ENCODE results near the gene ZC3HAV1. TPM values are rescaled to one million over a fixed set of nuclear protein-coding genes. Genes with fewer than 3 reads are reported as not detected.

The ZC3HAV1 gene
- total and polyA plus RNA-seq, 9 of the 15 experiments (the other 6 are each of a cell fraction or from before 2014, with no cell fraction given) = 11.9 to 40.5 (median 23.9) TPM

GRCh38 chr7:139109983-139110411 lies 477 bp upstream of the ZC3HAV1 start:
- H3K4me2 ChIP-seq (ENCODE audit: insufficient read depth, low read length) = peak overlapping the region; percentile 95
- H3K27me3 ChIP-seq (ENCODE audit: control insufficient read depth in 2 of 2, insufficient read depth in 2 of 2, low read length in 2 of 2) = no peaks in the 10 kb centered on the region
- peak overlapping the region; percentile 85 to 97 for H3K9ac ChIP-seq (ENCODE audit: insufficient read depth in 1 of 2, low read depth in 2 of 2, low read length in 2 of 2)
- intact Hi-C loops (cut with micrococcal nuclease) = loop anchor here (2.0 to 5.0 kb wide), 4 partner anchors 15 to 231 kb away; partner anchors contain the start of genes FMC1 and UBN2
- BruUV-seq (replicated peaks) = no TSS peak
- CTCF ChIA-PET (ENCODE audit: low intra/inter-chr PET ratio) = no interaction called here
- ATAC-seq = no peak
- H3K79me2 ChIP-seq (ENCODE audit: control insufficient read depth, insufficient read depth, low read length) = peaks cover 42% of the 10 kb centered on the region
- in situ Hi-C loops (cut with MboI) = no loop called here
- DNase-seq (ENCODE audit: extremely low read depth in 1 of 4, low spot score in 3 of 4) = peak in 2 of 4 experiments; percentile 33 to 45
- peak; percentile 49 for FAIRE-seq
- peak overlapping the region; percentile 88 for H3K27ac ChIP-seq (ENCODE audit: extremely low read depth, low read depth, low read length)
- H2AFZ ChIP-seq (ENCODE audit: low read depth, low read length) = peak overlapping the region; percentile 94
- no peaks in the 10 kb centered on the region for H3K9me1 ChIP-seq (ENCODE audit: control insufficient read depth, insufficient read depth, low read length)
- H3K4me3 ChIP-seq = peak overlapping the region; percentile 87
- no peaks in the 10 kb centered on the region for H3K9me3 ChIP-seq (replicated peaks; ENCODE audit: control insufficient read depth, insufficient read depth, low read depth, low read length)
- POLR2A ChIA-PET = no interaction called here
- peaks cover 4% of the 10 kb centered on the region; the same call in 2 of the 3 replicates for H3K36me3 ChIP-seq (ENCODE audit: control insufficient read depth, insufficient read depth, low read length)
- peaks cover 19 to 38% of the 10 kb centered on the region in 2 experiments for H3K4me1 ChIP-seq (replicated peaks in 1 of 2; ENCODE audit: control insufficient read depth in 2 of 2, insufficient read depth in 2 of 2, low read length in 2 of 2)
- WGBS (ENCODE audit: insufficient coverage, low coverage, missing lambda C conversion rate) = 36% methylated on average over 16 of the region's 16 CpGs
- no peaks in the 10 kb centered on the region; the same call in 1 of the 2 replicates for H4K20me1 ChIP-seq (replicated peaks; ENCODE audit: control insufficient read depth, insufficient read depth, low read length)
- TF ChIP-seq, protein P1, sequence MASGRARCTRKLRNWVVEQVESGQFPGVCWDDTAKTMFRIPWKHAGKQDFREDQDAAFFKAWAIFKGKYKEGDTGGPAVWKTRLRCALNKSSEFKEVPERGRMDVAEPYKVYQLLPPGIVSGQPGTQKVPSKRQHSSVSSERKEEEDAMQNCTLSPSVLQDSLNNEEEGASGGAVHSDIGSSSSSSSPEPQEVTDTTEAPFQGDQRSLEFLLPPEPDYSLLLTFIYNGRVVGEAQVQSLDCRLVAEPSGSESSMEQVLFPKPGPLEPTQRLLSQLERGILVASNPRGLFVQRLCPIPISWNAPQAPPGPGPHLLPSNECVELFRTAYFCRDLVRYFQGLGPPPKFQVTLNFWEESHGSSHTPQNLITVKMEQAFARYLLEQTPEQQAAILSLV (tag; IDR thresholded peaks at IDR 0.05) = peak; percentile 37; the same call in 1 of the 2 replicates
- TF ChIP-seq NCOA4 (IDR thresholded peaks at IDR 0.05; ENCODE audit: partially characterized antibody) (no peak), FOSL1 (tag; conservative IDR thresholded peaks at IDR 0.05) (no peak), DNMT1 (IDR thresholded peaks at IDR 0.05) (peak; percentile 75; the same call in 1 of the 2 replicates), NELFE (IDR thresholded peaks at IDR 0.05; ENCODE audit: insufficient read depth, insufficient read length) (no peak), KLF16 (IDR thresholded peaks at IDR 0.05) (no peak), ELF1 (tag; IDR thresholded peaks at IDR 0.05) (peak; percentile 15), RUNX1 (IDR thresholded peaks at IDR 0.05; ENCODE audit: low read depth) (0 out of 2 replicates have a peak, but pooled peaks have one; percentile 12), MTA3 (IDR thresholded peaks at IDR 0.05; ENCODE audit: borderline replicate concordance) (no peak), FOXA3 (CRISPR knock-in tag; conservative IDR thresholded peaks at IDR 0.05 in 1 of 2, IDR thresholded peaks at IDR 0.05 in 1 of 2) (peak in 1 of 2 experiments; percentile 12; a peak in 1 of 4 replicates), KLF6 (CRISPR knock-in tag; IDR thresholded peaks at IDR 0.05; ENCODE audit: borderline replicate concordance) (no peak), FOXK2 (conservative IDR thresholded peaks at IDR 0.05 in 1 of 2, IDR thresholded peaks at IDR 0.05 in 1 of 2; ENCODE audit: low read depth in 2 of 2) (no peak), MAFG (tag; conservative IDR thresholded peaks at IDR 0.05) (no peak), NR4A1 (CRISPR knock-in tag; IDR thresholded peaks at IDR 0.05) (no peak), NR4A1 (tag; IDR thresholded peaks at IDR 0.05) (peak; percentile 74; the same call in 1 of the 2 replicates), NFRKB (IDR thresholded peaks at IDR 0.05; ENCODE audit: low read depth) (0 out of 2 replicates have a peak, but pooled peaks have one; percentile 65), YY1 (IDR thresholded peaks at IDR 0.05; ENCODE audit: borderline replicate concordance in 1 of 3, control insufficient read depth in 1 of 3, extremely low read depth in 1 of 3, insufficient read depth in 3 of 3, insufficient read length in 1 of 3, insufficient replicate concordance in 2 of 3, low read depth in 1 of 3, low read length in 2 of 3) (no peak)

Measured in K562 (cell line).